Activated CD4-positive, alpha-beta T cell treated with anti-CD3 and anti-CD28 coated beads for 48 hours (primary cell): ENCODE data around the gene VSIG8.

Experiments
- DNase-seq: peaks from one replicate; pipeline ENCODE4 v3.0.0-alpha.2; 2020

The VSIG8 gene

GRCh38 chr1:159827549-159827948, 34.9 kb downstream of the VSIG8 start:
- no peak for DNase-seq

- no peak for DNase-seq
These were observed 35.4 kb downstream of the VSIG8 start for GRCh38 chr1:159827102-159827490.

- DNase-seq = peak; percentile 69
These were observed 35.9 kb downstream of the VSIG8 start, which contains the start of gene SLAMF8 for GRCh38 chr1:159826441-159827101. SLAMF8 (plus strand) TSS chr1:159826873; CDS start chr1:159826899, 26 bp downstream.

- no peak for DNase-seq
These were observed 36.9 kb downstream of the VSIG8 start for GRCh38 chr1:159825564-159825963.

- no peak for DNase-seq
These were observed 39.1 kb downstream of the VSIG8 start for GRCh38 chr1:159823406-159823805.

GRCh38 chr1:159821171-159821867, 41.1 kb downstream of the VSIG8 start:
- DNase-seq = no peak

GRCh38 chr1:159817276-159818041, 45.0 kb downstream of the VSIG8 start:
- no peak for DNase-seq

- no peak for DNase-seq
These were observed 46.5 kb downstream of the VSIG8 start for GRCh38 chr1:159815926-159816325.

- no peak for DNase-seq
These were observed 57.5 kb downstream of the VSIG8 start for GRCh38 chr1:159804924-159805323.
